OCI-LY1 (cell line): ENCODE measurements around the gene FHIT.

Experiments
- EZH2 ChIP-seq: fragments of 200-600 bp; sonication (generic), shearing (Covaris generic); IDR thresholded peaks from 2 replicates; pipeline ENCODE4 v1.8.0; 2017; ENCODE audit warnings: borderline replicate concordance, mixed run types, mild to moderate bottlenecking, antibody characterized with exemption, low read length, moderate library complexity, mixed read lengths
- TF ChIP-seq, protein P1 (sequence below): fragments of 200-600 bp; sonication (generic), shearing (Covaris generic); IDR thresholded peaks from 2 replicates; pipeline ENCODE4 v1.5.1; 2017; ENCODE audit warnings: mild to moderate bottlenecking, antibody characterized with exemption, low read length, moderate library complexity, mixed read lengths

DNA sequence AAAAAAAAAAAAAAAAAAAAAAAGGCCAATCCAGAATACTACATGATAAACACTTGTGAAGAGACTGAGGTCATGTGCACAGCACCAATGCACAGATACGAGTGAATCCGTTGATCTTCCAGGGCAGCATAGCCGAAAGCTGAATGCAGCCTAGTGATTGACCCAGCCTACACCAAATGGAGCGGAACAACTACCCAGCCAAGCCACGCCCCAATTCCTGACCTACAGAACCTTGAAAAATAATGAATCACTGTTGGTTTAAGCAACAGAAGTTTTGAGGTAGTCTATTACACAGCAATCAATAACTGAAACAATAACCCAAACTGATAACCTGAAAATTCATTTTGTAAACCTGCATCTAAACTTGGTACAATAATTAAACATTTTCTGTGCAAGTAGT is 361.0 kb downstream of the FHIT start:
- no peak for TF ChIP-seq EZH2
- TF ChIP-seq, protein P1, sequence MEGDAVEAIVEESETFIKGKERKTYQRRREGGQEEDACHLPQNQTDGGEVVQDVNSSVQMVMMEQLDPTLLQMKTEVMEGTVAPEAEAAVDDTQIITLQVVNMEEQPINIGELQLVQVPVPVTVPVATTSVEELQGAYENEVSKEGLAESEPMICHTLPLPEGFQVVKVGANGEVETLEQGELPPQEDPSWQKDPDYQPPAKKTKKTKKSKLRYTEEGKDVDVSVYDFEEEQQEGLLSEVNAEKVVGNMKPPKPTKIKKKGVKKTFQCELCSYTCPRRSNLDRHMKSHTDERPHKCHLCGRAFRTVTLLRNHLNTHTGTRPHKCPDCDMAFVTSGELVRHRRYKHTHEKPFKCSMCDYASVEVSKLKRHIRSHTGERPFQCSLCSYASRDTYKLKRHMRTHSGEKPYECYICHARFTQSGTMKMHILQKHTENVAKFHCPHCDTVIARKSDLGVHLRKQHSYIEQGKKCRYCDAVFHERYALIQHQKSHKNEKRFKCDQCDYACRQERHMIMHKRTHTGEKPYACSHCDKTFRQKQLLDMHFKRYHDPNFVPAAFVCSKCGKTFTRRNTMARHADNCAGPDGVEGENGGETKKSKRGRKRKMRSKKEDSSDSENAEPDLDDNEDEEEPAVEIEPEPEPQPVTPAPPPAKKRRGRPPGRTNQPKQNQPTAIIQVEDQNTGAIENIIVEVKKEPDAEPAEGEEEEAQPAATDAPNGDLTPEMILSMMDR, result no peak
